Measurements from ENCODE around the gene SYT1. TPM values are rescaled to one million over a fixed set of nuclear protein-coding genes. Genes with fewer than 3 reads are reported as not detected.

Gene SYT1
- total RNA-seq, 3 donors from 2014 or later (not counting 1 experiment from before 2014, with no cell fraction given), result not detected

GRCh38 chr12:79407671-79408622 is 543.4 kb downstream of the SYT1 start:
- Histone ChIP-seq H3K27me3 (ENCODE audit: control insufficient read depth, insufficient read depth, low read length) (no peaks in the 10 kb centered on the region), H3K4me1 (ENCODE audit: control insufficient read depth, insufficient read depth, low read length) (no peaks in the 10 kb centered on the region), H3K36me3 (ENCODE audit: control insufficient read depth, insufficient read depth, low read length) (no peaks in the 10 kb centered on the region), H3K9me3 (ENCODE audit: control insufficient read depth, insufficient read depth, low read length) (no peaks in the 10 kb centered on the region), H3K4me3 (ENCODE audit: low read length) (no peak overlapping the region), H3K27ac (ENCODE audit: low read length) (no peak overlapping the region)
- Mint-ChIP-seq H3K4me1 (no peaks in the 10 kb centered on the region), H3K4me3 (no peak overlapping the region), H3K27ac (no peak overlapping the region), H3K9me3 (no peaks in the 10 kb centered on the region), H3K27me3 (ENCODE audit: low read depth in 2 of 2) (no peaks in the 10 kb centered on the region), H3K36me3 (no peaks in the 10 kb centered on the region)
- WGBS (ENCODE audit: insufficient coverage), result 75% methylated on average over 6 of the region's 6 CpGs
- intact Hi-C loops (cut with micrococcal nuclease), result no loop called here
- TF ChIP-seq CTCF (IDR thresholded peaks at IDR 0.05), result no peak
- peak in 1 of 2 donors; percentile 20 for DNase-seq
- ATAC-seq, result no peak

- H3K36me3 Mint-ChIP-seq, result no peaks in the 10 kb centered on the region
- 95% methylated on average over 2 of the region's 3 CpGs for WGBS (ENCODE audit: insufficient coverage)
- intact Hi-C loops (cut with micrococcal nuclease), result no loop called here
Observed at GRCh38 chr12:79408689-79409088, 544.1 kb downstream of the SYT1 start.

GRCh38 chr12:79409562-79409961 is 545.0 kb downstream of the SYT1 start:
- no peak for TF ChIP-seq CTCF (IDR thresholded peaks at IDR 0.05)
- Histone ChIP-seq H3K27me3 (ENCODE audit: control insufficient read depth, insufficient read depth, low read length) (no peaks in the 10 kb centered on the region), H3K4me1 (ENCODE audit: control insufficient read depth, insufficient read depth, low read length) (no peaks in the 10 kb centered on the region), H3K36me3 (ENCODE audit: control insufficient read depth, insufficient read depth, low read length) (no peaks in the 10 kb centered on the region), H3K4me3 (ENCODE audit: low read length) (no peak overlapping the region), H3K9me3 (ENCODE audit: control insufficient read depth, insufficient read depth, low read length) (no peaks in the 10 kb centered on the region), H3K27ac (ENCODE audit: low read length) (no peak overlapping the region)
- intact Hi-C loops (cut with micrococcal nuclease), result no loop called here
- Mint-ChIP-seq H3K4me1 (no peaks in the 10 kb centered on the region), H3K9me3 (no peaks in the 10 kb centered on the region), H3K27ac (no peak overlapping the region), H3K27me3 (ENCODE audit: low read depth in 2 of 2) (peaks cover 0 to 5% of the 10 kb centered on the region in 2 donors), H3K36me3 (no peaks in the 10 kb centered on the region), H3K4me3 (no peak overlapping the region)
- DNase-seq (no peak), ATAC-seq (no peak)
- WGBS (ENCODE audit: insufficient coverage), result 72% methylated on average over 2 of the region's 2 CpGs

More at GRCh38 chr12:79408689-79409088, 544.1 kb downstream of the SYT1 start:
- Histone ChIP-seq H3K27ac (ENCODE audit: low read length) (no peak overlapping the region), H3K36me3 (ENCODE audit: control insufficient read depth, insufficient read depth, low read length) (no peaks in the 10 kb centered on the region), H3K9me3 (ENCODE audit: control insufficient read depth, insufficient read depth, low read length) (no peaks in the 10 kb centered on the region), H3K27me3 (ENCODE audit: control insufficient read depth, insufficient read depth, low read length) (no peaks in the 10 kb centered on the region), H3K4me1 (ENCODE audit: control insufficient read depth, insufficient read depth, low read length) (no peaks in the 10 kb centered on the region), H3K4me3 (ENCODE audit: low read length) (no peak overlapping the region)
- Mint-ChIP-seq H3K4me3 (no peak overlapping the region), H3K27me3 (ENCODE audit: low read depth in 2 of 2) (no peaks in the 10 kb centered on the region), H3K4me1 (no peaks in the 10 kb centered on the region), H3K9me3 (no peaks in the 10 kb centered on the region), H3K27ac (no peak overlapping the region)
- ATAC-seq, result no peak
- no peak for TF ChIP-seq CTCF (IDR thresholded peaks at IDR 0.05)
- no peak for DNase-seq

All from natural killer cell (primary cell).